ENCODE data around the gene FAM124A.

GRCh38 chr13:51257187-51257586, 35.0 kb downstream of the FAM124A start:
- TF ChIP-seq EZH2 (IDR thresholded peaks at IDR 0.05; ENCODE audit: low read length, missing control alignments): no peak
- no peak for TF ChIP-seq CTCF (conservative IDR thresholded peaks at IDR 0.05 in 1 of 2, IDR thresholded peaks at IDR 0.05 in 1 of 2; ENCODE audit: low read depth in 1 of 2, low read length in 2 of 2)

Measured in fibroblast of lung (primary cell).